NCI-H526 (cell line): ENCODE data around the gene BICDL1.

Source experiments
- DNase-seq, 2 experiments: peaks; one replicate each; lab custom pipeline; 2025; lab: John Stamatoyannopoulos, UW

BICDL1 gene

DNA sequence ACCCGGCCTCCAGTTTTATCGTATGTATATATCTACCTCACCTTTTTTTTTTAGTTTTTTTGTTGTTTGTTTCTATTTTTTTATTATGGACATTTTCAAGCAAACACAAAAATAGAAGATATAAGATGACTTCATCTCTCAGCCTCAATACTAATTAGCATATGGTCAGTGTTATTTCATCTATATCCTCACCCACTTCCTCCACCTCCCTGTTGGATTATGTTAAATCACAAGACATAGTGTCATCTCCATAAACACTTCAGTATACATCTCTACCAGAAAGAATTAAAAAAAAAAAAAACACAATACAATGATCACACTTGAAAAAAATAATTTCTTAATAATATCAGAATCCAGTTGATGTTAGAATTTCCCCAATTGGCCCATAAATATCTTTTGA lies 92.6 kb downstream of the BICDL1 start:
- no peak for DNase-seq

- peak; percentile 83 to 88 for DNase-seq
These were observed 97.0 kb downstream of the BICDL1 start for GRCh38 chr12:120085920-120086645.

DNA sequence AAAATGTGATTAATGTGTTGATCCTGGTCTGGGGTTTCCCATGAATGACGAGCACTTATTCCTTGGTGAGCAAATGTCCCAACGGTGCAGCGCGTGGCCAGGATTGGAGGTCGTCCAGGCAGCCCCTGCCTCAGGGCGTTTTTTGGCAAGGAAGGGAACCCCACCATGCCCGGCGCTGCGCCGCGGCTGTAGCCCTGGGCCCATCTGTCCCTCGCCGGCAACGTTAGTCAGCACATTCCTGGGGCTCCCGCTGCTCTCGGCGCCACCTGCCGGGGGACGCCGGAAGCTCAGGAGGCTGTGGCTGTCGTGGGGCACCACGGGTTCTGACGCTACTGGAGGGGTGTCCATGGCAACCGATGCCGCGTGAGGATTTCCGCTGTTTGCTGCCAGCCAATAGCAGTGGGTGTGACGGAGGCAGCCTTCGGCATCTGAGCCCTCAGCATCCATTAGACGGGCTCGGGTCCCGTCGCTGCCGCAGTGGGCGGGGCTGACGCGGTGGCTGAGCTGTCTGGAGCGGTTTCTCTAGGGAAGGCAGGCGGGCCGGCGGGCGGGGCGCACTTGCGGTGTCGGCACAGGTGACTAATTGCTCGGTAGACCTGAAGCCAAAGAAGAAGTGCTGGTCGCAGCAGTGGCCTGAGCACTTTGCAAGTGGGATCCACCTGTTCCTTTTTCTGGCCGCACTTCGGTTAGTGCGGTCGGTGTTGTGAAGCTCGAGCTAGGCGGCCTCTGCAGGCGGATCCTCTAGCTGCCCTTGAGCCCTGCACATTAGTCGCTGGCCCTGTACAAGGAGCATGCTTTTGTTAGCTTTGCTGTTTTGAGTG lies 98.0 kb downstream of the BICDL1 start:
- peak; percentile 96 to 99 for DNase-seq

GRCh38 chr12:120089105-120089504 lies 100.1 kb downstream of the BICDL1 start:
- DNase-seq = no peak

- DNase-seq = no peak
These were observed 100.8 kb downstream of the BICDL1 start for GRCh38 chr12:120089796-120090195.

DNA sequence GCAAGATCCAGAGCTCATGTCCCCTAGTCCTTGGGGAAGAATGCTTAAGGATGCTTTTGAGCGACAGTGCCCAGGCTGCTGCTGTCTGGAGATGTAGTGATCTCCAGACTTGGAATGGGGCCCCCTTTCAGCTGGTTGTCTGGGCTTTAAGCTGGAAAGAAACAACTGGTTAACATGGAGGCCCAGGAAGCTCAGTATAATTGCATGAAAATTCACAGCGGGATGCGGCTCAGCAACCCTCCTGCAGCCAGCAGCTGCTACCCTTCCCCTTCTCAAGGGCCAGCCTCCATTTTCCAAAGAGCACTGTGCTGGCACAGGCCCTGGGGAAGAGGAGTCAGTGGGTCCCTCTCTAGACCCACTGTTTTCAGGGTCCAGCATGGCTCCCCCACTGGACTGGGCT lies 101.2 kb downstream of the BICDL1 start:
- DNase-seq = no peak

GRCh38 chr12:120090626-120091295 lies 101.7 kb downstream of the BICDL1 start:
- no peak for DNase-seq

- DNase-seq = no peak
These were observed 102.5 kb downstream of the BICDL1 start for GRCh38 chr12:120091371-120092090.

DNA sequence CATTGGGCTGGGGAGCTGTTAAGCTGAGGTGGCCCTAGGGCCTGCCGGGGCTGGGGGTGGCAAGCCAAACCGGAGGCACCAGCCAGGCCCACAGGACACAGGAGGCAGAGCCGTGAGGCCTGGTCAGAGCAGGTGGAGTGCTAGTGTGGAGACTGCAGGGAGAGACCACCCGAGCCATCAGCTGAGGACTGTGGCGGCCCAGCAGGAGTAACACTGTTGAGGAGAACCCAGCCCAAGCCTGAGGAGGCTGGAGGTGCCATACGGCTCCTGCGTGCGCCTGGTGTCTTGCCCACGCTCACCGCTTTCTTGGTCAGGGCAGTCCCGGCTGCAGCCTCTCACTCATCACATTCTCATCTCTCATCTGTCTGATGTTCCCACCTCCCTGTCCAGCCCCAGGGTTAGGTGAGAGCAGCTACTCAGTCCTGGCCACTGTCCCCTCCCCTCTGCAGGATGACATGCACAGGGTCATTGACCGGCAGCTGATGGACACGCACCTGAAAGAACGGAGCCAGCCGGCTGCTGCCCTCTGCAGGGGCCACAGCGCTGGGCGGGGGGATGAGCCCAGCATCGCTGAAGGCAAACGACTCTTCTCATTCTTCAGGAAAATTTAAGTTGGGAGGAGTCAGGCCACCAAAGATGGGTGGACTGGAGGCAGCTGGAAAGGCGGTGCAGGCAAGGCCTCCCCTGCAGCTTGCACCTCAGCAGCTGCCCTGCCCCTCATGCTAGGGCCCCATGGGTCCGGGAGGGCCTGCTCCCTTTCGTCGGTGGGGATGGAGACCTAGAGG lies 103.7 kb downstream of the BICDL1 start:
- DNase-seq = no peak

DNA sequence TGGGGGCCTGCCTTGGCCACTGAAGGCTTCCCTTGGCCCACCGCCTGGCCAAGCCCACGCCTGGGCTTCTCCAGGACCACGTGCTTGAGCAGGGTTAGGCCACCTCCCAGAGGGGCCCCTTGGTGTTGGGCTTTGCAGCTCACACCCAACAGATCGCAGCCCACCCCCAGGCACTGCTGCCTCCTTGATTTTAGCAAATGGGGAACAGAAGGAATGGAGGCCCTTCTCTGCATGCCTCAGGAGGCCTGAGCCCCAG lies 104.2 kb downstream of the BICDL1 start:
- DNase-seq = no peak

DNA sequence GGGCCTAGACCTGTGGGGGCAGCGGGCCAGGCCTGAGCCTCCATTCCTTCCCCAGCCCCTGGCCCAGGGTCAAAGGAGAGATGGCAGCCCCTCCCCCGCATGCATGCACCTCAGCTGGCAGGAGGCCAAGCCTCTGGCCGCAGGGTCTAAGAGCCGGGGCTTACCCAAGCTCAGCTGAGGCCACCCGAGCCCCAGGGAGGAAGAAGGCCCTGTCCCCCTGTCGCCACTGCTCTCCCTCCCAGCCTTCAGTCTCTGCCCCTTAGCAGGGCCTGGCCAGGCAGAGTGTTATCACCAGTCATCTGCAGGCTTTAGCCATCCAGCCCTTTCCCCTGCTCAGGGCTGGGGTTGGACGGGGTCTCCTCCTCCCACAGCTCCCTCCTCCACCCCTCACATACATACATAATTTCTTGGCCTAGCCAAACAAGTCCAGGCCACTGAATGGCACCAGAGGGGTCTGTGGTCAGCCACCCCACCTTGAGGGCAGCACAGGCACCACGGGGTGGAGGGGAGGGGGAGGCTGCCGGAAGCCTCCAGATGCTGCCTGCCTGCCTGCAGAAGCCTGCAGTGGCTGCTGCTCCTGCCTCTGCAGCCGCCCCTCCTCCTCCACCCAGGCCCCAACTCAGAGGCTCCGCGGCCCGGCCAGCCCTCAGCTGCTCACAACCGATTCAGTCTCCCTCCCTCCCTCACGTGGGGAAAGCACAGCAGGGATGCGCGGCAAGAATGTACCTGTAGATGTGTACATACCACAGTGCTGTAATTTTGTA lies 104.7 kb downstream of the BICDL1 start:
- peak in 1 of 2 experiments; percentile 52 for DNase-seq

- no peak for DNase-seq
These were observed 105.4 kb downstream of the BICDL1 start for GRCh38 chr12:120094485-120094884.

- no peak for DNase-seq
These were observed 106.3 kb downstream of the BICDL1 start for GRCh38 chr12:120095331-120095730.

GRCh38 chr12:120095736-120096135 lies 106.7 kb downstream of the BICDL1 start:
- no peak for DNase-seq

DNA sequence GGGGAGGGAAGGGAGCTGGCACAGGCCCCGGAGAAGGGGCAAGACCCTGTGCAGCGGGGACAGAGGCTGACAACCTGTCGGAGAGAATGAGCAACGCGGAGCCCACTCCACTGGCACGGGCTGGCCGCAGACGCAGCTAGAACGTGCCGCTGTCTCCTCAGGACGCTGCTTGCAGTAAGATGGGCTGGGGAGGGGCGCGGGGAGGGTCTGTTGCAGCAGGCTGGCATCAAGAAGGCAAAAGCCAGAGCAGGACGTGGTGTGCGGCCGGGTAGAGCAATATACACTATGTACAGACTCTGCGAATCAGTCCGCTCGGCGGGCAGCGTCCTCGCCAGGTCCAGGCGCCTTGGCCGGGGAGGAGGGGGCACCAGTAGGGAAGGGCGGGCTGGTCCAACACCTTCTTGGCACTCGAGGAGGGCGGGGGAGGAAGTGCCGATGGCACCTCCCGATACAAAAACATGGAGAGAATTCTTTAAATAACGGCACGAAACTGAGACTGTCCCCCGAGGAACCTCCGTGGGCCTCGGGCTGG lies 107.7 kb downstream of the BICDL1 start:
- DNase-seq = no peak

- DNase-seq = no peak
These were observed 109.9 kb downstream of the BICDL1 start for GRCh38 chr12:120098756-120099470.

GRCh38 chr12:120099738-120100137 lies 110.7 kb downstream of the BICDL1 start:
- no peak for DNase-seq

GRCh38 chr12:120100630-120101029 lies 111.6 kb downstream of the BICDL1 start:
- DNase-seq = no peak

GRCh38 chr12:120101182-120101581 lies 112.1 kb downstream of the BICDL1 start:
- no peak for DNase-seq

DNA sequence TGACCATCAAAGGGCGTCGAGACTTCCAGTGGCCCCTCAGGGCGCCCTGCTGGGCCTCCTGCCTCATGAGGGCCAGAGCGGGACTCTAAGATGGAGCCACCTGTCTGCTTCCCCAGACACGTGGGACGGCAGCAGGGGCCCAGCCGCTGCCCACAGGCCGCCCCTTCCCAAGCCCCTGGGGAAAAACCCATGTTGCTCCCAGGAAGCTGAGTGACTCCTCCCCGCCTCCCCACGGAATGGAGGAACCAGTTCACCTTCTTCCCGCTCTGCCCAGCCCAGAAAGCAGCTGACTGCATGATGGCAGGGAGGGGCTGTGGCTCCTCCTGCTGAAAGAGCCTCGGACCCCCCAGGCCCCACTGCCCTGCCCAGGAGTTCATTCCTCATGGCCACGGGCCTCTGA lies 112.6 kb downstream of the BICDL1 start:
- DNase-seq = peak in 1 of 2 experiments; percentile 41
